ENCODE data around the gene ZNF606. TPM values are rescaled to one million over a fixed set of nuclear protein-coding genes. Genes with fewer than 3 reads are reported as not detected.
A peak's percentile ranks its signal among the peaks of the same experiment; 100 is the strongest.

The ZNF606 gene
- total and polyA plus RNA-seq, 8 donors: 1.2 to 35.2 (median 6.6) TPM

DNA sequence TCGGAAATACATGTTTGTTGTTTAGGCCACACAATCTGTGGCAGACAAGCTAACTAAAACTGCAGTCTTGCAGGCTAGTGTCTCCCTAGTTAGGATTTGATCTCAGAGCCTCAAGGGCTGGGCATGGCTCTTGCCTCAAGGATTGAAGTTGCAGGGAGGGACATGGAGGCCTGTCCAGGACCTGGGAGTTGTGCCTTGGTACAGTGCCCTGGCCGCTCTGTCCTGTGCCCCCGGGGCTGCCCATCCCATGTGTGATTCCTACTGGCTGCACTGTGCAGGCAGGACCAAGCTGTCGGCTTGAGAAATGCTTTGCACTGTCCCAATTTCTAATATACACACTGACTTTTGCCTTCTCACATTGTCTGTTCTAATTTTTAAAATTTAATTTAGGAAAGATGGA lies 47.6 kb downstream of the ZNF606 start:
- intact Hi-C loops (cut with DNase I; ENCODE audit: low total_unique reads): no loop called here
- H3K36me3 ChIP-seq: peaks cover 0 to 9% (median 0%) of the 10 kb centered on the region in 4 donors
- H3K4me3 ChIP-seq: no peak overlapping the region
- TF ChIP-seq EP300 (IDR thresholded peaks at IDR 0.05): no peak
- no peak for TF ChIP-seq POLR2AphosphoS5 (IDR thresholded peaks at IDR 0.05)
- TF ChIP-seq POLR2A (IDR thresholded peaks at IDR 0.05): no peak
- TF ChIP-seq, protein P1, sequence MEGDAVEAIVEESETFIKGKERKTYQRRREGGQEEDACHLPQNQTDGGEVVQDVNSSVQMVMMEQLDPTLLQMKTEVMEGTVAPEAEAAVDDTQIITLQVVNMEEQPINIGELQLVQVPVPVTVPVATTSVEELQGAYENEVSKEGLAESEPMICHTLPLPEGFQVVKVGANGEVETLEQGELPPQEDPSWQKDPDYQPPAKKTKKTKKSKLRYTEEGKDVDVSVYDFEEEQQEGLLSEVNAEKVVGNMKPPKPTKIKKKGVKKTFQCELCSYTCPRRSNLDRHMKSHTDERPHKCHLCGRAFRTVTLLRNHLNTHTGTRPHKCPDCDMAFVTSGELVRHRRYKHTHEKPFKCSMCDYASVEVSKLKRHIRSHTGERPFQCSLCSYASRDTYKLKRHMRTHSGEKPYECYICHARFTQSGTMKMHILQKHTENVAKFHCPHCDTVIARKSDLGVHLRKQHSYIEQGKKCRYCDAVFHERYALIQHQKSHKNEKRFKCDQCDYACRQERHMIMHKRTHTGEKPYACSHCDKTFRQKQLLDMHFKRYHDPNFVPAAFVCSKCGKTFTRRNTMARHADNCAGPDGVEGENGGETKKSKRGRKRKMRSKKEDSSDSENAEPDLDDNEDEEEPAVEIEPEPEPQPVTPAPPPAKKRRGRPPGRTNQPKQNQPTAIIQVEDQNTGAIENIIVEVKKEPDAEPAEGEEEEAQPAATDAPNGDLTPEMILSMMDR (IDR thresholded peaks at IDR 0.05): no peak
- no peaks in the 10 kb centered on the region for H3K27me3 ChIP-seq
- no peaks in the 10 kb centered on the region for H3K4me1 ChIP-seq
- WGBS, 5 donors: 86 to 93% (median 90%) methylated on average over 4 of the region's 4 CpGs
- DNase-seq: no peak
- H3K9me3 ChIP-seq: peaks cover 5 to 98% (median 85%) of the 10 kb centered on the region in 4 donors
- H3K27ac ChIP-seq: no peak overlapping the region

DNA sequence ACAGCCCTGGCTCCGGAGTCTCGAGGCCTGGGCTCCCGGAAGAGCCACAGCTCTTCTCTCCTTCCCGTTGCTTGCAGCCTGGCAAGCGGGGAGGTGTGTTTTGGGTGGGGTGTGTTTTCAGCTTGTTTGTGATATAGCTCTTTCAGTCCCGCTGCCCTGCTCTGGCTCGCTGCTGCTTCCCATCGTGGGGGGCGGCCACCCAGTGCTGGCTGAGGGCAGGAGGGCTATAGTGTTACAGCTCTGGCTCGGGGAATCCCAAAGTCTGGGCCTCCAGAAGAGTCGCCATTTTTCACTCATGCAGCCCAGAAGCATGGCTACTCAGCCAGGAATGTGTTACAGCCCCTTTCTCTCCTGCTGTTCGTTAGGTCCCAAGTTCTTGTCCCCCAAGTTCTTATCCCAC lies 52.9 kb downstream of the ZNF606 start:
- intact Hi-C loops (cut with DNase I; ENCODE audit: low total_unique reads): no loop called here
- H3K27ac ChIP-seq: no peak overlapping the region
- H3K4me3 ChIP-seq: no peak overlapping the region
- peaks cover 0 to 80% (median 65%) of the 10 kb centered on the region in 4 donors for H3K9me3 ChIP-seq
- peaks cover 0 to 13% (median 3%) of the 10 kb centered on the region in 4 donors for H3K36me3 ChIP-seq
- H3K4me1 ChIP-seq: peaks cover 0 to 25% (median 11%) of the 10 kb centered on the region in 4 donors
- TF ChIP-seq POLR2A (IDR thresholded peaks at IDR 0.05) (no peak), POLR2AphosphoS5 (IDR thresholded peaks at IDR 0.05) (no peak), EP300 (IDR thresholded peaks at IDR 0.05) (no peak)
- TF ChIP-seq, protein P1 (IDR thresholded peaks at IDR 0.05): no peak
- H3K27me3 ChIP-seq: no peaks in the 10 kb centered on the region
- WGBS, 5 donors: 90 to 96% (median 91%) methylated on average over 11 to 12 of the region's 12 CpGs
- DNase-seq: no peak

DNA sequence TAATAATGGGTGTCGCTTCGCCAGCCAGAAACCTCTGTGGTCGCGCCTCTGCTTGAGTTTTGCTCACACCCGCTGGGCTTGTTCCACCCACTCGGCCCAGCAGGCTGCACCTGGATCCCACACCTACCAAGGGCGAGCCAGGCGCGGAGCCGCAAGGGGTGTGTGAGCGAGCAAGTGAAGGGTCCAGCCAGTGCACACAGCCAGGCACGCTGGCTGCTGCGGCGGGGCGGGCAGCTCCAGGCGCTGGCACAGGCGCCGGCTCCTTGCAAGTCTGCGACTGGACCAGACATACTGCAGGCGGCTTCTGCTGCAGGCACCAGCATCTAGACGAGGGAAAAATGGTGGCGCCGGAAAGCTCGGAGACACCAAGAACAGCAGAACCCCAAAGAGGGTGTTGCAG lies 53.3 kb downstream of the ZNF606 start:
- intact Hi-C loops (cut with DNase I; ENCODE audit: low total_unique reads): no loop called here
- 94 to 97% (median 95%) methylated on average over 20 to 24 of the region's 24 CpGs for WGBS, 5 donors
- H3K9me3 ChIP-seq: peaks cover under 1 to 80% (median 65%) of the 10 kb centered on the region in 4 donors

DNA sequence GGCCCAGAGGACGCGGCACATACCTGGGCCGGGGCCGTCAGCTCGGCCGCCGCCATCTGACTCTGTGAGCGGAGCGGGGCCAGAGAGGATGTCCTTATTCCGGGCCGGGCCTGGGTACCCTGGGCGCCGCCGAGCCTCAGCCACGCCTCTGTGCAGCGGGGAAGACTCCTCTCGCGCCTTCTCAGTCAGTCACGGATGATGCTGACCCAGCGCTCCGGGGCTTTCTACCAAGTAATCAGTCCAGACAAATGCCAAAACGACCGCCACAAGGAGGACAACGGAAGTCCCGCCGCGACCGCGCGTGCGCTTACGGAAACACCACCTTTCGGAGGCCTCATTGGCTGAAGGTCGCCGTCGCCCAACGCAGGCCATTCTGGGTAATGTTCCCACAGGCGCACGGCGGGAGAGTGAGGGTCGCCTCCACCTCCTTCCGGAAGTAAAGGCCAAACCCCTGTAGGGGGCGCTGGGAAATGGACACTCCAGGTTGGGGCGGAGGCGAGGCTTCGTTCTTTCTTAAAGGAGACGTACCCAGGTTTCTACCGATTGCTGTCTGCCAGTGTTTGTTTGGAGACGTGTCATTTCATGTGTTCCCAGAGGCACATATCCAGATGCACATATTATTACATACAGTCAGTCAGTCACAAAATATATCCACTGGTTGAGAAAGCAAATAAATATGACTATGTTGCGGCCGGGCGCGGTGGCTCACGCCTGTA lies 55.0 kb downstream of the ZNF606 start, which contains the start of gene ZNF256:
TSS of gene ZNF256 (minus strand) at position 288 of the 716 bp plus-strand sequence. CDS start at position 56, 232 bp downstream.
- TF ChIP-seq, protein P1 (IDR thresholded peaks at IDR 0.05): peak in 5 of 7 experiments; percentile 25 to 81 (median 47)
- TF ChIP-seq POLR2A (IDR thresholded peaks at IDR 0.05) (no peak), POLR2AphosphoS5 (IDR thresholded peaks at IDR 0.05) (peak; percentile 49 to 89 (median 85))
- 5 to 8% (median 6%) methylated on average over 33 to 54 of the region's 54 CpGs for WGBS, 5 donors
- DNase-seq: peak; percentile 87 to 99
- peaks cover 16 to 34% (median 24%) of the 10 kb centered on the region in 4 donors for H3K36me3 ChIP-seq
- H3K4me1 ChIP-seq: peaks cover 0 to 25% (median 11%) of the 10 kb centered on the region in 4 donors
- peak within 1 kb of the TSS; percentile 64 to 97 (median 90) for H3K4me3 ChIP-seq
- peak within 1 kb of the TSS; percentile 27 to 87 (median 81) for H3K27ac ChIP-seq
- no peaks in the 10 kb centered on the region for H3K27me3 ChIP-seq
- intact Hi-C loops (cut with DNase I; ENCODE audit: low total_unique reads): no loop called here
- H3K9me3 ChIP-seq: peaks cover 15 to 80% (median 66%) of the 10 kb centered on the region in 4 donors

More for the DNA sequence above, 53.3 kb downstream of the ZNF606 start:
- TF ChIP-seq POLR2A (IDR thresholded peaks at IDR 0.05): no peak
- TF ChIP-seq, protein P1 (IDR thresholded peaks at IDR 0.05): no peak
- no peak for TF ChIP-seq EP300 (IDR thresholded peaks at IDR 0.05)
- no peak for TF ChIP-seq POLR2AphosphoS5 (IDR thresholded peaks at IDR 0.05)
- Histone ChIP-seq H3K27me3 (no peaks in the 10 kb centered on the region), H3K36me3 (peaks cover 3 to 17% (median 7%) of the 10 kb centered on the region in 4 donors), H3K4me3 (no peak overlapping the region), H3K27ac (no peak overlapping the region), H3K4me1 (peaks cover 0 to 25% (median 11%) of the 10 kb centered on the region in 4 donors)
- no peak for DNase-seq
